NK-92 treated with Interleukin-12 subunit alpha and Interleukin-12 subunit beta, amount 100 ng/mL, for 24 hours (cell line): ENCODE data around the gene PLGRKT.
"Not testable (repeated sequence)": the region's sequence is repeated elsewhere in the genome, so short reads cannot be mapped to it uniquely, and the experiment has no call there.

Experiments used
- DNase-seq: peaks from one replicate; lab custom pipeline; 2025; lab: John Stamatoyannopoulos, UW

The PLGRKT gene

DNA sequence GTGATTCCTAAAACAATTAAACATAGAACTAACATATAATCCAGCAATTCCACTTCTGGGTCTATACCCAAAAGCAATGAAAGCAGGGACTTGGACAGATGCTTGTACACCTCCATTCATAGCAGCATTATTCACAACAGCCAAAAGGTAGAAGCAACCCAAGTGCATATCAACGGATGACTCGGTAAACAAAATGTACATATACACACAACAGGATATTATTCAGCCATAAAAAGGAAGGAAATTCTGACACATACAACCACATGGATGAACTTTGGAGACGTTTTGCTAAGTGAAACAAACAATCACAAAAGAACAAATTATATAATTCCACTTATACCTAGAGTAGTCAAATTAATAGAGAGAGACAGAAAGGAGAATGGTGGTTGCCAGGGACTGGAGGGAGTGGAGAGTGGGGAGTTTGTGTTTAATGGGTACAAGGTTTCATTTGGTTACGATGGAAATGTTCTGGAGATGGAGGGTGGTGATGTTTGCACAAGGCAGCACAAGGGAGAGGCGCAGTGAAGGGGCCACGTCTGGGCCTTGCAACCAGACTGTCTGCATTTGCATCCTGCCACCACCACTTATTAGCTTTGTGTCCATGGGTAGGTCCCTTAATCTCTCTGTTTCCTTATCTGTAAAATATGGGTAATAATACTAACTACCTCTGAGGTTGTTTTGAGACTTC lies 61.8 kb downstream of the PLGRKT start:
- DNase-seq: no peak

DNA sequence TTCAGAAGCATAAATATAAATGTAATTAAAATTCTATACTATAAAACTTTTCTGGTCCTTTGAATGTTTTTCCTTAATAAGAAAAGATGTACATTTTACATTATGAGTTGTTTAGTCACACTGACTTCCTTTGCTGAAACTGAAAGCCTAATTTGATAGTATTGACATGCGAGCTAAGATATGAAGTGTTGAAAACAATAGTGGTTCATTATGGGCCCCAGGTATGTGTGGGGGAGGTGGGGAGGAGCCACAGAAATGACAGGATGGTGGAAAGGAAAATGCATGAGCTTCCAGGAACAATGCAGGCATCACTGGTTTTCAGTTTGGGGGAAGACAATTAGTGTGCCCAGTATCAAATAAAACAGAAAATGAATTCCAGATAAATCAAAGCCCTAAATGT lies 62.6 kb downstream of the PLGRKT start:
- no peak for DNase-seq

DNA sequence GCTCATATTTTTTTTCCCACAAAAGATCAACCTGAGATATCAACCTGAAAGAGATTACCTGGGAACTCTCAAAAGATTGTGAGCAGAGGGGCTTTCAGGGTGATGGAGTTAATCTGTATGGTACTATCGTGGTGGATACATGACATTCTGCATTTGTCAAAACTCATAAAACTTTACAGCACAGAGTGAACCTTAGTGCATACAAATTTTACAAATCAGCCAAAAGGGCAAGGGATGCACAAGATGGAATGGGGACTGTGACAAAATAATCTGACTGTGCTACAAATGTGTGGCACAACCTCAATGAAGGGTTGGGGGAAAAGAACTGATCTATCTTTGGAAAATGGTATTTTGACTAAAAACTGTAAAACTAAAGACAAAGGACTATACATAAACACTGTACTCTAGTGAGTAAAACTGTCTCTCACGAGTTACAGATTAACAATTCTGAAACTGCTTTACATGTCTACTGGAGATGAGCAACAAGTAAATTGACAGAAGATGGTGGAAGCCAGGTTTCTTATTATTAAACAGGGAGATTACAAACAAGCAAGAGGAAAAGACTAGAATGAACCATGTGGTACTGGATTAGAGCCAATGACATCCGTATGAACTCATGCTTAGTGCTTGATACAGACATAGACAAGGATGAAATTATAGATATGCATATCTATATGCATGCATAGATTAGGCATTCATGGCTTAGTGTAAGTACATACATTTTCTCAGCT lies 73.3 kb downstream of the PLGRKT start:
- no peak for DNase-seq

DNA sequence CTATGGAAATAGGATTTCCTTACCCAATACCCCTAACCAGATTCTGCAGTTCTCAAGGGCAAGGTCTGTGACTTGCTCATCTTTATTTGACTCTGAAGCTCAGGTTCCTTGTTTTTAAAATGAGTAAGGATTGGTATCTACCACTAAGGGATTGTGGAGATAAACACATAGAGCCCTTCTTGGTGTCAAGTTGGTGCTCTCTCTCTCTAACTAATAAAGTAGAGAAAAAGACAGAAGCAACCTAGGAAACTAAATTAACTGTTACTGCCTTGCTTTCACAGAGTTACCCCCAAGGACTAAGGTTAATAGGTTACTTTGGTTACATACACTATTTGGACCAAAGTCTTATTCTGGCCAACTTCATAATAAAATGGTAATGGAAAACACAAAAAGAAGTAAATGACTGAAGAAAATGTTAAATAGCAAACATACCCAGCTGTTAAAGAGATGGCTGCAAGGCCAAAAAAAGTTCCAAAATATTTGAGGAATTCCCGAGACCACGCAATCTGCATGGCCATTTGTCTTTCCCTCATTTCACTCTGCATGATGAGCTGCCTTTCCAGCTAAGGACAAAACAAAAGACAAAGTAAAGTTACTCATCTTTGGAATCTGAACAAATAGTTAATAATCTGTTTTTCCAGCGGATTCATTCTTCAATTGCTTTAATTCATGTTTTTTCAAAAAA lies 76.3 kb downstream of the PLGRKT start:
- DNase-seq: no peak

- no peak for DNase-seq
Observed at GRCh38 chr9:5360341-5360740, 77.4 kb downstream of the PLGRKT start.

DNA sequence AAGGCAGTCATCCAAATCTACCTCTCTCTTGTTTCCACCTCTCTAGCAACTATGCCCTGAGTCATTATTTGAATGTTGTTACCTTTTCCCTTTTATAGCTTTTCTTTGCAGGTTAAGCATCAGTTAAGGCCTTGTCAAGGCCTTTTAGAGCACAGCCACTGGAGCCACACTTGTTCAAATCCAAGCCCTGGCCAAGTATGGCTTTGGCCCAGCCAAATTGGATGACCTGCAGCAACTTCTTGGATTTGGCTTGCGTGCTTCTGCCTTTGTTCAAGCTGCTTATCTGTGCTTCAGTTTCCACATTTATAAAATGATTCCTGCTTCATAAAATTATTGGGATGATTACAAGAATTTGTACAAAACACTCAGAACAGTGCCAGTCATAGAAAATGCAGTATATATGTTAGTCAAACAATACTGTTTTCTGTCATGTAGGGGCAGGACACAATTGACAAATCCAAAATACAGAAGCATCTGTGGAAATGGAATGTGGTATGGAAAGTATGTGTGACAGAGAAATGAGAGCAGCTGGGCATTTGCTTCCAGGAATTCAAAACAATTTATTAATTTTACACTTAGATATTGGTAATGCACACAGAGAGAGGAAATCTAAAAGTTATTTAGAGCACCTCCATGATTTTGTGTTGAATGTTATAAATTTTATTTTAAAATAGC lies 80.2 kb downstream of the PLGRKT start:
- no peak for DNase-seq

DNA sequence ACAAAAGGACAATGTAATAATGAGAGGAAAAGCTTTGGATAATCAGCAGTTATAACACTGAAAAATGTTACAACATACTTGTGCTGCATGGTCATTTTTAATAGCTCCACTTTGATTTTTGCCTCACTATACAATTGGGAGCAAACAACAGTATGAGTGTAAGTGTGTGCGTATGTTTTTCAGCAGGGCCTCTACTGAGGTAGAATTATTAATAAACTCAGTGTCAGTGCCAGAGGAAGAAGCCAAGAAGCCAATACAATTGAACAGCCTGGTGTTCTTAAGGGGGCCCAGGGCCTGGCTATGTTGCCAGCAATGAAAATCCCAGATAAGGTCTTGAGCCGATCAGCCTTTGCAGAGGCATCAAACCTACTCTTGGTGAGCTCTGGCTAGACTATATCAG lies 81.9 kb downstream of the PLGRKT start:
- no peak for DNase-seq

- no peak for DNase-seq
Observed at GRCh38 chr9:5355226-5355625, 82.5 kb downstream of the PLGRKT start.

GRCh38 chr9:5354184-5354583 lies 83.5 kb downstream of the PLGRKT start:
- no peak for DNase-seq

DNA sequence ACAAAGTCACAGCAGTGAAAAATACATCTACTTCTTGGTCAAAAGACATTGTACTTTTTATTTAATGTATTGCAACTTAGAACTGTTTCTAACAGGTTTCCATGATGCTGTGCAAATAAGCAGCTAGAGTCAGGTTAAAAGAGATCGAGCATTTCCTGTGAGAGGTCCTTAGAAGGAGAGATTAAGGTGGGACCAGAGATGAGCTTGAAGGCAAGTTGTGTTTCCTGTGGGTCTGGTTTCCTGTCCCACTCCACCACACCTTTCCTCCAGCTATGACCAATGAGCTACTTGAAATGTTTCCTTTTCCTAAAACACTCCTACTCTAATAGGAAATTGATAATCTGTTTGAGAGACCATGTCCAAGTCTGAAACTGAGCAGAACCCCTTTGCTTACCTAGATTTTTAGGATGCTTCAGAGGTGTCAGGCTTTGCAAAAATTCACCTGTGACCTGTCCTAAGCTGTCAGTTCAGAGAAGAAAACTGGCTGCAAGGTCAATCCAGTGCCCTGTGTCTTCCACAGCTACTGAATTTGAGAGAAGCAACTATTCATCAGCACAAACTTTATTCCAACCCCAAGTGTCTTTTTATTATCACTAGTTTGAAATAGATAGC lies 85.0 kb downstream of the PLGRKT start:
- DNase-seq: no peak

- DNase-seq: peak; percentile 1
Observed at GRCh38 chr9:5338992-5339981, 98.4 kb downstream of the PLGRKT start, which contains the start of gene RLN1. Gene RLN1 (minus strand): TSS chr9:5339876. CDS start chr9:5339746, 130 bp downstream.

DNA sequence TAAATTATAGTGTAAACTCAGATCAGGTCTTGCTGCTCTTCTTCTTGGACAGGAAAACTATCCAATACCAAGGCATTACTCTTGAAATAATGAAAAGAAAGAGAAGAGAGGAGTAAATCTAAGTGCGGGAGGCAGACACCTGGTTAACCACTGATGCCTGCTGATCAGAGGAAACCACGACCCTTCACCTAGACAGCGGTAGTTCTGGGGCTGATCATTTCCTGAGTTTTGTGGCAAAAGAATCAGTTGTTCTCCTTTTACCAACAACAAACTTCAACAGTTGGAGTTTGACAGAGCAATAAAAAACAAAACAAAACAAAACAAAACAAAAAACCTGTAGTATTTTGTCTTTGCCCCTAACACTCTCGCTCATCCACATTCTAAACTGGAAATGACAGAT lies 101.0 kb downstream of the PLGRKT start:
- DNase-seq: no peak

DNA sequence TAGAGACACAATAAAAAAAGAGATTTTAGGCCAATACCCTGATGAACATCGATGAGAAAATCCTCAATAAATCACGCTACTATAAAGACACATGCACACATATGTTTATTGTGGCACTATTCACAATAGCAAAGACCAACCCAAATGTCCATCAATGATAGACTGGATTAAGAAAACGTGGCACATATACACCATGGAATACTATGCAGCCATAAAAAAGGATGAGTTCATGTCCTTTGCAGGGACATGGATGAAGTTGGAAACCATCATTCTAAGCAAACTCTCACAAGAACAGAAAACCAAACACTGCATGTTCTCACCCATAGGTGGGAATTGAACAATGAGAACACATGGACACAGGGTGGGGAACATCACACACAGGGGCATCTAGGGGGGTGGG lies 106.4 kb downstream of the PLGRKT start:
- not testable (repeated sequence) for DNase-seq

GRCh38 chr9:5326893-5327548 lies 110.7 kb downstream of the PLGRKT start:
- DNase-seq: no peak

DNA sequence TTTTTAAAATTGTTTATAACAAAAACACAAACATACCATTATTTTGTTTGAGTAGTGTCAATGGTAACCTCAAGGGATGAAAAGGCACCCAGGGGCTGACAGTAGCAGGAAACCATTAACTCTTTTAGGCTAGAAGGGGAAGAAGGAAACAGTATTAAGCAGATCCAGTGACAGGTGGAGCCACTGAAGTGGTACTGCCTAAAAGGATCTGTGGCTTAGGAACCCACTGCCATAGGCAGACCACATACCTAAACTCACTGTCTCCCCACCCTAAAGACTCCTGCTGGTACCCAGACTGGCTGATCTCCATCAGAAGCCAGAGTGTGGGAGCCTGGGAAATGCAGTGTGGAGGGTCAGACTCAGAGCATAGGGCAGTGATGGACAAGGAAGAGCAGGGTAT lies 111.5 kb downstream of the PLGRKT start:
- DNase-seq: no peak

GRCh38 chr9:5321601-5322000 lies 116.1 kb downstream of the PLGRKT start:
- DNase-seq: not testable (repeated sequence)

GRCh38 chr9:5321058-5321457 lies 116.7 kb downstream of the PLGRKT start:
- DNase-seq: no peak

GRCh38 chr9:5316406-5316805 lies 121.3 kb downstream of the PLGRKT start:
- not testable (repeated sequence) for DNase-seq

DNA sequence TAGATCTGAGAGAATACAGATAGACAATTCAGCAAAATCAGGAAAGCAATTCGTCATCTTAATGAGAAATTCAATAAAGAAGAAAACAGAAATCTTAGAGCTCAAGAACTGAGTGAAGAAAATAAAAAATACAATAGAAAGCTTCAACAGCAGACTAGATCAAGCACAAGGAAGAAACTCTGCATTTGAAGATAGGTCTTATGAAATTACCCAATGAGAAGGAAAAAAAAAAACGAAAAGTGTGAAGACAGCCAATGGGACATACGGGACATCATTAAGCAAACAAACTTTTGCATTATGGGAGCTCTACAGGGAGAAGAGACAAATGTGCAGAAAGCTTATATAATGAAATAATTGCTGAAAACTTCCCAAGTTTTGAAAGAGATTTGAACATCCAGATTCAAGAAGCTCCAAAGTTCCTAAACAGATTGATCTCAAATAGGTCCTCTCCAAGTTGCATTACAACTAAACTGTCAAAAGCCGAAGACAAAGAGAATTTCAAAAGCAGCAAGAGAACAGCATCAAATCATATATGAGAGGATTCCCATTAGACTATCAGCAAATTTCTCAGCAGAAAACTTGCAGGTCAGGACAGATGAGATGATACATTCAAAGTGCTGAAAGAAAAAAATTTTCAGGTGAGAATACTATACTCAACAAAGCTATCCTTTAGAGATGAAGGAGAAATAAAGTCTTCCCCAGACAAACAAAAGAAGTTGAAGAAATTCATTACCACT lies 122.4 kb downstream of the PLGRKT start:
- no peak for DNase-seq

- DNase-seq: no peak
Observed at GRCh38 chr9:5310851-5311250, 126.9 kb downstream of the PLGRKT start.
